ENCODE measurements around the gene CRIM1.
A peak's percentile ranks its signal among the peaks of the same experiment; 100 is the strongest.

DNA sequence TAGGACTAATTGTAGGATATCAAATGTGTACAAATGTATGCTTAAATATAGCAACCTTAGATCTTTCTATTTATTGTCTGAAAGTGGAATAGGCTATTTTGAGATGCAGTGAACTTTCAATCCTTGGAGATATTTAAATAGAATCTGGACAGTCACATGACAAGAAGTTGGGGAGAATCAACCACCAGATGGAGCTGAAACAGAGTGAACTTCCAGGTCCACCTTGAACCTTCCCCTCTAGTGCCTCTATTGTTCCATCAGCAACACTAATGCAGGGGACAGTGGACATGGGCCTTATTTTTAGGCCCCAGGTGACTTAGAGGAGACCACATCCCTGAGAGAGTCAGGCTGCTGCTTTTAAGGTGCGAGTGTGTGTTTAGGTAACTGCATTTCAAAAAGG, 37.0 kb upstream of the CRIM1 start:
- TF ChIP-seq CTCF (conservative IDR thresholded peaks at IDR 0.05 in 1 of 2, IDR thresholded peaks at IDR 0.05 in 1 of 2; ENCODE audit: low read depth in 1 of 2, low read length in 2 of 2) (peak; percentile 15 to 25), EZH2 (IDR thresholded peaks at IDR 0.05; ENCODE audit: low read length, missing control alignments) (no peak)

Measured in fibroblast of lung (primary cell).